CD4-positive, alpha-beta T cell treated with Interleukin-4 for 4 hours (primary cell): ENCODE measurements around the gene CTIF.

Experiments used
- DNase-seq: peaks from one replicate; pipeline ENCODE4 v3.0.0-alpha.2; 2020

The CTIF gene

GRCh38 chr18:48762022-48762421, 223.2 kb downstream of the CTIF start:
- DNase-seq, result no peak

- DNase-seq, result no peak
Observed at GRCh38 chr18:48762836-48763718, 224.2 kb downstream of the CTIF start.

GRCh38 chr18:48763719-48764100, 224.9 kb downstream of the CTIF start:
- no peak for DNase-seq

- no peak for DNase-seq
Observed at GRCh38 chr18:48765053-48765452, 226.2 kb downstream of the CTIF start.

GRCh38 chr18:48766026-48766425, 227.2 kb downstream of the CTIF start:
- DNase-seq, result no peak

GRCh38 chr18:48766487-48766886, 227.7 kb downstream of the CTIF start:
- no peak for DNase-seq

- peak; percentile 48 for DNase-seq
Observed at GRCh38 chr18:48767090-48767690, 228.4 kb downstream of the CTIF start.

- DNase-seq, result no peak
Observed at GRCh38 chr18:48769006-48769636, 230.3 kb downstream of the CTIF start.

- DNase-seq, result no peak
Observed at GRCh38 chr18:48770243-48770642, 231.4 kb downstream of the CTIF start.

GRCh38 chr18:48771641-48772375, 233.0 kb downstream of the CTIF start:
- no peak for DNase-seq

- DNase-seq, result no peak
Observed at GRCh38 chr18:48772457-48772856, 233.6 kb downstream of the CTIF start.

GRCh38 chr18:48773821-48774220, 235.0 kb downstream of the CTIF start:
- no peak for DNase-seq

GRCh38 chr18:48774941-48775340, 236.1 kb downstream of the CTIF start:
- no peak for DNase-seq

- no peak for DNase-seq
Observed at GRCh38 chr18:48775372-48776155, 236.7 kb downstream of the CTIF start.

- DNase-seq, result no peak
Observed at GRCh38 chr18:48776156-48776555, 237.3 kb downstream of the CTIF start.

GRCh38 chr18:48776641-48777025, 237.8 kb downstream of the CTIF start:
- DNase-seq, result no peak

- DNase-seq, result peak; percentile 62
Observed at GRCh38 chr18:48777026-48777743, 238.4 kb downstream of the CTIF start.

- DNase-seq, result no peak
Observed at GRCh38 chr18:48777744-48778116, 238.9 kb downstream of the CTIF start.

- no peak for DNase-seq
Observed at GRCh38 chr18:48778344-48779011, 239.6 kb downstream of the CTIF start.

- no peak for DNase-seq
Observed at GRCh38 chr18:48779462-48779861, 240.6 kb downstream of the CTIF start.

- DNase-seq, result no peak
Observed at GRCh38 chr18:48780201-48780912, 241.5 kb downstream of the CTIF start.
